Subcutaneous adipose tissue (tissue), 4 donors: ENCODE data around the gene CTNNAL1. TPM values are rescaled to one million over a fixed set of nuclear protein-coding genes. Genes with fewer than 3 reads are reported as not detected.

Source experiments
- total RNA-seq, 4 donors: library from RNA; depleted of rRNA; stranded (reverse); fragments of >200 nt; gene quantifications; one replicate each; pipeline ENCODE4 v1.1.0, GENCODE V29; 2016
- TF ChIP-seq, protein P1 (sequence below): fragments of 450-650 bp; IDR thresholded peaks from one replicate; pipeline ENCODE4 v1.5.1; 2016; ENCODE audit warnings: low read depth, mild to moderate bottlenecking, control low read depth, antibody characterized with exemption, moderate library complexity

CTNNAL1 gene
- total RNA-seq, 4 donors from 2014 or later, result 24.5 to 58.5 (median 37.1) TPM

DNA sequence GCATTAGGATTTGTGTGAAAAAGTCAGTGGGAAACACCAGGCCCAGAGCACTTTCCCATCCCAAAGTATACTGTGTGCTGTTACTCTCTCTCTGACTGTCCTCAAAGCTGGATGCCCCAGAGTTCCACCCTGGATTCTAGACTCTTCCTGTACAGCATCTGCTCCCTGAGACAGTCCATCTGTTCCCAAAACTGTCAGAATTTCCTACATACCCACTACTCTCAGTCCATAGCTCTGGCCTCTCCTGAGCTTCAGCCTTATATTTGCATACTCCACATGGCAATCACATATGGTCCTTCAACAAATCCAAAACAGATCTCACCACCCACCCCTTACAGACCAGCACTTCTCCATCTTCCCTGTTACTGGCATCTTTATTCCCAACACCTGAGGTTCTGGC lies 88.8 kb downstream of the CTNNAL1 start:
- TF ChIP-seq, protein P1, sequence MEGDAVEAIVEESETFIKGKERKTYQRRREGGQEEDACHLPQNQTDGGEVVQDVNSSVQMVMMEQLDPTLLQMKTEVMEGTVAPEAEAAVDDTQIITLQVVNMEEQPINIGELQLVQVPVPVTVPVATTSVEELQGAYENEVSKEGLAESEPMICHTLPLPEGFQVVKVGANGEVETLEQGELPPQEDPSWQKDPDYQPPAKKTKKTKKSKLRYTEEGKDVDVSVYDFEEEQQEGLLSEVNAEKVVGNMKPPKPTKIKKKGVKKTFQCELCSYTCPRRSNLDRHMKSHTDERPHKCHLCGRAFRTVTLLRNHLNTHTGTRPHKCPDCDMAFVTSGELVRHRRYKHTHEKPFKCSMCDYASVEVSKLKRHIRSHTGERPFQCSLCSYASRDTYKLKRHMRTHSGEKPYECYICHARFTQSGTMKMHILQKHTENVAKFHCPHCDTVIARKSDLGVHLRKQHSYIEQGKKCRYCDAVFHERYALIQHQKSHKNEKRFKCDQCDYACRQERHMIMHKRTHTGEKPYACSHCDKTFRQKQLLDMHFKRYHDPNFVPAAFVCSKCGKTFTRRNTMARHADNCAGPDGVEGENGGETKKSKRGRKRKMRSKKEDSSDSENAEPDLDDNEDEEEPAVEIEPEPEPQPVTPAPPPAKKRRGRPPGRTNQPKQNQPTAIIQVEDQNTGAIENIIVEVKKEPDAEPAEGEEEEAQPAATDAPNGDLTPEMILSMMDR, result no peak

DNA sequence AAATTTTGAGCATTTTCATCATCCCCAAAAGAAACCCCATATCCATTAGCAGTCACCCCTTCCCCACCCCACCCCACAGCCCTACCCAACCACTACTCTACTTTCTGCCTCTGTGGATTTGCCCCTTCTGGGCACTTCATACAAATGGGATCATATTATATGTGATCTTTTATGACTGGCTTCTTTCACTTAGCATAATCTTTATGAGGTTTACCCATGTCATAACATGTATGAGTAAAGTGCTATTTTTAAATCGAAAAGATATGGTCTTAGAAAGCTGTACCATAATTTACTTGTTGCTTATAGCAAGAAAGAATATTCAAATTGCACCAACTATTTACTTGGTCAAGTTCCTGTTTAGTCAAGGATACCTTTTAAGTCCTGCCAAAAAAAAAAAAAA lies 92.1 kb downstream of the CTNNAL1 start:
- TF ChIP-seq, protein P1, result no peak

DNA sequence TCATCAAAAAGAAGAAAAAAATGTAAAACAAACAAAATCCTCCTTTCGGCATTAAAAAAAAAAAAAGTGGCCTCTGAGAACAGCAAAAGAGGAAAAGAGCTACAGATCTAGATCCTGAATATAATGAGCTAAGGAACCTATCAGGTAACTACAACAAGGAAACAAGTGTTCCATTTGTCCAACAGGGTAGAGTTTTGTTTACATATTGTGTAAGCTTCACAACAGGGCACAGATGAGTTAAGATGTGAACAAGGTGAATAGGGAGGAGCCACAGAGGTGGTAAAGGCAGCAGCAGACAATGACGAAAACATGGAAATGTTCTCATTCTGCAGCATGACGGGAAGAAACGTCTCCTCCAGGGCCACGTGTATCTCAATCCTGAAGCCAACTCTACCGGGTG lies 93.8 kb downstream of the CTNNAL1 start:
- TF ChIP-seq, protein P1, result no peak

- TF ChIP-seq, protein P1, result no peak
Observed at GRCh38 chr9:108913391-108913790, 99.9 kb downstream of the CTNNAL1 start.

GRCh38 chr9:108911820-108912219 lies 101.5 kb downstream of the CTNNAL1 start:
- TF ChIP-seq, protein P1, result no peak

- TF ChIP-seq, protein P1, result no peak
Observed at GRCh38 chr9:108910914-108911313, 102.4 kb downstream of the CTNNAL1 start.

GRCh38 chr9:108910402-108910801 lies 102.9 kb downstream of the CTNNAL1 start:
- TF ChIP-seq, protein P1, result no peak
